Activated gamma-delta T cell treated with anti-CD3 and anti-CD28 coated beads, Interleukin-2, amount 50 U/mL, for 16 hours (primary cell): ENCODE measurements around the gene SCAF11.
"Not testable (repeated sequence)": the region's sequence is repeated elsewhere in the genome, so short reads cannot be mapped to it uniquely, and the experiment has no call there.

Source experiments
- DNase-seq: peaks from one replicate; pipeline ENCODE4 v3.0.0-alpha.2; 2020; ENCODE audit warnings: low read depth

SCAF11 gene, protein sequence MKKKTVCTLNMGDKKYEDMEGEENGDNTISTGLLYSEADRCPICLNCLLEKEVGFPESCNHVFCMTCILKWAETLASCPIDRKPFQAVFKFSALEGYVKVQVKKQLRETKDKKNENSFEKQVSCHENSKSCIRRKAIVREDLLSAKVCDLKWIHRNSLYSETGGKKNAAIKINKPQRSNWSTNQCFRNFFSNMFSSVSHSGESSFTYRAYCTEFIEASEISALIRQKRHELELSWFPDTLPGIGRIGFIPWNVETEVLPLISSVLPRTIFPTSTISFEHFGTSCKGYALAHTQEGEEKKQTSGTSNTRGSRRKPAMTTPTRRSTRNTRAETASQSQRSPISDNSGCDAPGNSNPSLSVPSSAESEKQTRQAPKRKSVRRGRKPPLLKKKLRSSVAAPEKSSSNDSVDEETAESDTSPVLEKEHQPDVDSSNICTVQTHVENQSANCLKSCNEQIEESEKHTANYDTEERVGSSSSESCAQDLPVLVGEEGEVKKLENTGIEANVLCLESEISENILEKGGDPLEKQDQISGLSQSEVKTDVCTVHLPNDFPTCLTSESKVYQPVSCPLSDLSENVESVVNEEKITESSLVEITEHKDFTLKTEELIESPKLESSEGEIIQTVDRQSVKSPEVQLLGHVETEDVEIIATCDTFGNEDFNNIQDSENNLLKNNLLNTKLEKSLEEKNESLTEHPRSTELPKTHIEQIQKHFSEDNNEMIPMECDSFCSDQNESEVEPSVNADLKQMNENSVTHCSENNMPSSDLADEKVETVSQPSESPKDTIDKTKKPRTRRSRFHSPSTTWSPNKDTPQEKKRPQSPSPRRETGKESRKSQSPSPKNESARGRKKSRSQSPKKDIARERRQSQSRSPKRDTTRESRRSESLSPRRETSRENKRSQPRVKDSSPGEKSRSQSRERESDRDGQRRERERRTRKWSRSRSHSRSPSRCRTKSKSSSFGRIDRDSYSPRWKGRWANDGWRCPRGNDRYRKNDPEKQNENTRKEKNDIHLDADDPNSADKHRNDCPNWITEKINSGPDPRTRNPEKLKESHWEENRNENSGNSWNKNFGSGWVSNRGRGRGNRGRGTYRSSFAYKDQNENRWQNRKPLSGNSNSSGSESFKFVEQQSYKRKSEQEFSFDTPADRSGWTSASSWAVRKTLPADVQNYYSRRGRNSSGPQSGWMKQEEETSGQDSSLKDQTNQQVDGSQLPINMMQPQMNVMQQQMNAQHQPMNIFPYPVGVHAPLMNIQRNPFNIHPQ (N-terminal part only)

DNA sequence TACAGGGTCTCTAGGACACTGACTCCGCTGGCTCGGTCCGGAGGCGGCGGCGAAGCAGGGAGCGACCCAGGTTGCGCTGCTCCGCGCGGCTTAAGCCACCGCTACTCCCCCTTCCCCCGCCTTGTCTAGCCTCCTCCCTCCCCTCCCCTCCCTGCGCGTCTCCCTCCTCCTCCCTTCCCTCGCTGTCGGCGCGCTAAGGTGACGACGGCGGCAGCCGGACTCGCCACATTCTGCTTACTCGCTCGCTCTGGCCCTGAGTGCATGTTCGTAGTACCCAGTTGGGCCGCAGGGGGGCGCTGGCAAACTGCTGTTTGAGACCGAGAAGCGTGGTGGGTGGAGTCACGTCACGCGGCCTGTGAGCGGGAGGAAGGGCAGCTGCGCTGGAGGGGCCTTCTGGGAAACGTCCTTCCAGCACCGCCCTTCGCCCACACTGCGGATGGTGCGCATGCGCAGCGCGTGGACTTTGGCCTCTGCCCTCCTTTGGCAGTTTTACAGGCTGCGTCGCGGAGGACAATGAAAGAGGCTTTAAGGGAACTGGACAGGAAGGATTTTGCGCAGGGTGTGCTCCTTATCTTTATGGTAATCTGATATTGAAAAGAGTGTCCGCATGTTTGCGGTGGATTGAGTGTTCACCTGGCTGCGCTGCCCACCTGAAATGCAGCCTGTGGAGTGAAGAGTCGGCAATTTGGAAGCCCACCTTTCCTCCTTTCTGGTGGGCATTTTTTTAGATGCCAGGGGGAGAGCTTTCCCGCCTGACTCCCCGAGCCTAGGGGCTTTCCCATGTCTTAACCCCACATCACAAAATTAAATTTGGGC, at the start of gene SCAF11:
SCAF11 (minus strand) TSS at position 107 of the 816 bp plus-strand sequence. CDS start 26,407 bp downstream, outside the sequence.
- DNase-seq, result peak; percentile 100

DNA sequence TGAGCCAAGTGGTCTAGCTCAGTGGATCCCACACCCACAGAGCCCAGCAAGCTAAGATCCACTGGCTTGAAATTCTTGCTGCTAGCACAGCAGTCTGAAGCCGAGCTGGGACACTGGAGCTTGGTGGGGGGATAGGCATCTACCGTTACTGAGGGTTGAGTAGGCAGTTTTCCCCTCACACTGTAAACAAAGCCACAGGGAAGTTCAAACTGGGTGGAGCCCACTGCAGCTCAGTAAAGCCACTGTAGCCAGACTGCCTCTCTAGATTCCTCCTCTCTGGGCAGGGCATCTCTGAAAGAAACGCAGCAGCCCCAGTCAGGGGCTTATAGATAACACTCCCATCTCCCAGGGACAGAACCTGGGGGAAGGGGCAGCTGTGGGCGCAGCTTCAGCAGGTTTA, 46.7 kb upstream of the SCAF11 start:
- not testable (repeated sequence) for DNase-seq

DNA sequence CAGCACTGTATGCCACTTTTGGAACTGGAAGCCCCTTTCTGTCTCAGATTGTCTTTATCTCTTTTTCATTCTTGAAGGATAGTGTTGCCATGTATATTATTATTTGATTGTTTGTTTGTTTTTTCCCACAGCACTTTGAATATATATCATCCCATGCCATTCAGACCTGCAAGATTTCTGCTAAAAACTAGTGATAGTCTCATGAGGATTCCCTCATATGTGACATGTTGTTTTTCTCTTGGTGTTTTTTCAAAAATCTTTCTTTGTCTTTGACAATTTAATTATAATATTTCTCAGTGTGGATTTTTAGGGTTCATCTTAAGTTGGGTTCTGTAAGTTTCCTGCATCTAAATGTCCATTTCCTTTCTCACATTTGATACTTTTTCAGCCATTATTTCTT, 36.8 kb upstream of the SCAF11 start:
- DNase-seq, result no peak

DNA sequence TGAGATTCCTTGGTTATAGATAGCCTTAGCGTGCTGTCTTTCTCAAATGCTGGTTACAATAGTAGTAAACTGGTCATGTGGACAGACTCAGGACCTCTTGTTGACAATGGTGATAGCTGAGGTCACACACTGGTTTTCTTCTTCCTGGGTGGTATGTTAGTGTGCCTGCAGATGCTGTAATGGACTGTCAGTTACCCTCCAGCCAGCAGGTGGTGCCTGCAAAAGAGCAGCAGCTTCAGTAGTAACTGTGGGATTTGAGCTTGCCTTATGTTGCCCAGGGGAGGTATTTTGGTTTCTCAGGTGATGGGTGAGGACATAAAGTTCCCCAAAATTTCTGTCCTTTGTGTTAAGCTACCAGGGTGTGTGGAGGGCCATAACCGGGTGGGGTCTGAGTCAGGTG, 33.7 kb upstream of the SCAF11 start:
- DNase-seq, result no peak

DNA sequence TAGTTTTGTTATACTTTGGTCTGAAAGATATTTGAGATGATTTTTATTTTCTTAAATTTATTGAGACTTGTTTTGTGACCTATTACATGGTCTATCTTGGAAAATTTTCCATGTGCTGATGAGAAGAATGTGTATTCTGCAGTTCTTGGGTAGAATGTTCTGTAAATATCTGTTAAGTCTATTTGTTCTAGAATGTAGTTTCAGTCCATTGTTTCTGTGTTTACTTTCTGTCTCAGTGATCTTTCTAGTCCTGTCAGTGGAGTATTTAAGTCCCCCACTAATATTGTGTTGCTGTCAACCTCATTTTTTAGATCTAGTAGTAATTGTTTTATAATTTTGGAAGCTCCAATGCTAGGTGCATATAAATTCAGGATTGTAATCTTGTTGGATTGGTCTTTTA, 30.4 kb upstream of the SCAF11 start:
- DNase-seq, result no peak

DNA sequence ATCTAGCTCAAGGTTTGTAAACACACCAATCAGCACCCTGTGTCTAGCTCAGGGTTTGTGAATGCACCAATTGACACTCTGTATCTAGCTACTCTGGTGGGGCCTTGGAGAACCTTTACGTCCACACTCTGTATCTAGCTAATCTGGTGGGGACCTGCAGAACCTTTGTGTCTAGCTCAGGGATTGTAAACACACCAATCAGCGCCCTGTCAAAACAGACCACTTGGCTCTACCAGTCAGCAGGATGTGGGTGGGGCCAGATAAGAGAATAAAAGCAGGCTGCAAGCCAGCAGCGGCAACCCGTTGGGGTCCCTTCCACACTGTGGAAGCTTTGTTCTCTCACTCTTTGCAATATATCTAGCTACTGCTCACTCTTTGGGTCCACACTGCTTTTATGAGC, 28.3 kb upstream of the SCAF11 start:
- not testable (repeated sequence) for DNase-seq

DNA sequence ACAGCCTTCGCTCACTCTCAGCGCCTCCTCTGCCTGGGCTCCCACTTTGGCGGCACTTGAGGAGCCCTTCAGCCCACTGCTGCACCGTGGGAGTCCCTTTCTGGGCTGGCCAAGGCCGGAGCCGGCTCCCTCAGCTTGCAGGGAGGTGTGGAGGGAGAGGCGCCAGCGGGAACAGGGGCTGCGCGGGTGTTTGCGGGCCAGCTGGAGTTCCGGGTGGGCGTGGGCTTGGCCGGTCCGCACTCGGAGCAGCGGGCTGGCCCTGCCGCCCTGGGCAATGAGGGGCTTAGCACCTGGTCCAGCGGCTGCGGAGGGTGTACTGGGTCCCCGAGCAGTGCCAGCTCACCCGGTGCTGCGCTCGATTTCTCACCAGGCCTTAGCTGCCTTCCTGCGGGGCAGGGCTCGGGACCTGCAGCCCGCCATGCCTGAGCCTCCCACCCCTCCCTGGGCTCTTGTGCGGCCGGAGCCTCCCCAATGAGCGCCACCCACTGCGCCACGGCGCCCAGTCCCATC, 27.5 kb upstream of the SCAF11 start:
- DNase-seq, result not testable (repeated sequence)

DNA sequence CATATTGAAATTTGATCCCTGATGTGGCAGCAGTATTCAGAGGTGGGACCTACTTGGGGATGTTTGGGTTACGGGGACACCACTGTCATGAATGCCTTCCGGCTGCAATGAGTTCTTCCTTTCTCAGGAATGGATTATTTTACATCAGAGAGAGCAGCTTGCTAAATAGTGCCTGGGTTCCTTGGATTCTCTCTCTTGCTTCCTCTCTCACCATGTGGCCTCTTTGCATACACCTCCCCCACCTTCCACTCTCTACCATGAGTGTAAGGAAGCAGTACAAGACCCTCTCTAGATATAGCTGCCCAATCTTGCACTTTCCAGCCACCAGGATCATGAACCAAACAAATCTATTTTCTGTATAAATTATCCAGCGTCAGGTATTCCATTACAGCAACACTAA, 15.4 kb upstream of the SCAF11 start:
- DNase-seq, result no peak

DNA sequence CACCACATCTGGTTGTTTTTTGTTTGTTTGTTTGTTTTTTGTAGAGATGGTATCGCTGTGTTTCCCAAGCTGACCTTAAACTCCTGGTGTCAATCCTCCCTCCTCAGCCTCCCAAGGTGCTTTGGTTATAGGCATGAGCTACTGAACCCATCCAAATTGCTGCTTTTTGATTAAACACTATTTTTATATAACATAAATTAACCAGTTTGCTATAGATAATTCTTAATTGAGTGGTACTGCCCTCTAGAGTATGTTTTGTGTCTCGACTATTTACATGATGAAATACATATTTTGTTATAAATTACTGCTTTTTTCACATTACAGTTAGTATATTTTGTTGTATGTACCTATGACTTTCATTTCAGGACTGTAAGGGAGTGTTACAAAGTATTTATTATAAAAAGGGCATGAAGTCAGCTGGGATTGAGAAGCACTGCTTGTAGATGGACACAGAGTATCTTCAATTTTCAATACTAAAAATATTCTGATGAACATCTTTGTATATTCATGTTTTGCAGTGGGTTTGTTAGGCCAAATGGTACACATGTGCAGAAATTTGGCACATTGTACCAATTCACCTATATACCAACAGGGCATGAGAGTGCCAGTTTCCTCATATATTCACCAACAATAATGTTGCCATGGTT, 14.9 kb upstream of the SCAF11 start:
- no peak for DNase-seq

DNA sequence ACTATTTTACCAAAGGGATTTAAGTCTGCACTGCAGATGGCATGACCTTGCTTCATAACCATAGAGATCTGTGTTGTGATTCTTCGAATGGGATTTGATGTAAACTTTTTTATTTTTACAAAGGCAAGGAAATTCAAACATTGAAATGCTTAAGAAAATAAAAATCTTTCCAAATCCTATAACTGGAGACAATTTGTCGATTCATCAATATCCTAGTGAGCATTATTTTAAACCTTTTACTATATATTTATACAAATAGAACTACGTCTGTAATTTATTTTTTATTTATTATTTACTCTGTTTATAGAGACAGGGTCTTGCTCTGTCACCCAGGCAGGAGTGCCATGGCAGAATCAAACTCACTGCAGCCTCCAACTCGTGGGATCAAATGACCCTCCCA, 14.3 kb upstream of the SCAF11 start:
- no peak for DNase-seq

DNA sequence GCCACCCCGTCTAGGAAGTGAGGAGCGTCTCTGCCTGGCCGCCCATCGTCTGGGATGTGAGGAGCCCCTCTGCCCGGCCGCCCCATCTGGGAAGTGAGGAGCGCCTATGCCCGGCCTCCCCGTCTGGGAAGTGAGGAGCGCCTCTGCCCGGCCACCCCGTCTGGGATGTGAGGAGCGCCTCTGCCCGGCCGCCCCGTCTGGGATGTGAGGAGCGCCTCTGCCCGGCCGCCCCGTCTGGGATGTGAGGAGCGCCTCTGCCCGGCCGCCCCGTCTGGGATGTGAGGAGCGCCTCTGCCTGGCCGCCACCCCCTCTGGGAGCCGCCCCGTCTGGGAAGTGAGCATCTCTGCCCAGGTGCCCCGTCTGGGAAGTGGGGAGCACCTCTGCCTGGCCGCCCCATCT, 9.7 kb upstream of the SCAF11 start:
- not testable (repeated sequence) for DNase-seq

DNA sequence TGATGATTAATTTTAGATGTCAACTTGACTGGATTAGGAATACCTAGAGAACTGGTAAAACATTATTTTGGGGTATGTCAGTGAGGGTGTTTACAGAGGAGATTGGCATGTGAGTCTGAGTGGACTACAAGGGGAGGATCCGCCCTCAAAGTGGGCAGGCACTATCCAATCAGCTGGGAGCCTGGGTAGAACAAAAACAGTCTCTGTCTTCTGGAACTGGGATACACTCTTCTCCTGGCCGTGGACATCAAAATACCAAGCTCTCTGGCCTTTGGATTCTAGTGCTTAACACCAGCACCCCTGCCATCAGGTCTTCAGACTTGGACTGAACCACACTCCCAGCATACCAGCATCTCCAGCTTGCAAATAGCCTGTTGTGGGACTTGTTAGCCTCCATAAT, 4.4 kb upstream of the SCAF11 start:
- no peak for DNase-seq

DNA sequence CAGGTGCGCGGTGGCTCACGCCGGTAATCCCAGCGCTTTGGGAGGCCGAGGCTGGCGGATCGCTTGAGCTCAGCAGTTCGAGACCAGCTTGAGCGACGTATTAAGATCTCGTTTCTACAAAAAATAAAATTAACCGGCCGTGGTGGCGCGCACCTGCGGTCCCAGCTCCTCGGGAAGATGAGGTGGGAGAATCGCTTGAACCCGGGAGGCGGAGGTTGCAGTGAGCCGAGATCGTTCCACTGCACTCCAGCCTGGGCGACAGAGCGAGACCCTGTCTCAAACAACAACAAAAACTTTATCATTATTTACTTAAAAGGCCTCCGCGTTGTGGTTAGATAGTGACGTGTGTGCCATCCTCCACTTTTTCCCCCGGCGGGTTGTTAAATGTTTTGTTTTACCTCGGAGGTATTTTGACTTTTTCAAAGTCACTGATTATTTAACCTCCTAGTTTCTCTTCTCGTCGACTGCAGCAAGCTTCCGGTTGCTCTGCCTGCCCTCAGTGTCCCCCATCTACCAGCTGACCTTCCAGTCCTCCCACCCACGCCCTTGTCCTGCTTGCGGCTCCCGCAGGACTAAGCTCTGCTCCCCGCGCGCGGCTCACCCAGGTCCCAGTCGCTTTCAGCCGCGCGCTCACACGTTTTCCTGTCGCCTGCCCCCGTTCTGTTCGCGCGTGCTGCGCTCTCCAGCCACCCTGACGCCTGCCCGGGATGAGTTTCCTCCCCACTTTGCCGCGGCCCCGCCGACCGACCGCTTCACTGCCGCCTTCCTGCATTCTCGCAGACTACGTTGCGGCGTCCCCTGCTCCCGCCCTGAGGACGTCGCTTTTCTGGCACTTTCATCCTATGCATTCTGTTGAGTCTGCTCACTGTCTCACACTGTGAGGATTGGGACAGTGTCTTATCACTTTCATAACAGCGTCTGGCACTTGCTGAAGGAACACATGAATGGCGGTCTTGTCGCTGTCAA, 1.2 kb upstream of the SCAF11 start:
- peak; percentile 48 for DNase-seq

DNA sequence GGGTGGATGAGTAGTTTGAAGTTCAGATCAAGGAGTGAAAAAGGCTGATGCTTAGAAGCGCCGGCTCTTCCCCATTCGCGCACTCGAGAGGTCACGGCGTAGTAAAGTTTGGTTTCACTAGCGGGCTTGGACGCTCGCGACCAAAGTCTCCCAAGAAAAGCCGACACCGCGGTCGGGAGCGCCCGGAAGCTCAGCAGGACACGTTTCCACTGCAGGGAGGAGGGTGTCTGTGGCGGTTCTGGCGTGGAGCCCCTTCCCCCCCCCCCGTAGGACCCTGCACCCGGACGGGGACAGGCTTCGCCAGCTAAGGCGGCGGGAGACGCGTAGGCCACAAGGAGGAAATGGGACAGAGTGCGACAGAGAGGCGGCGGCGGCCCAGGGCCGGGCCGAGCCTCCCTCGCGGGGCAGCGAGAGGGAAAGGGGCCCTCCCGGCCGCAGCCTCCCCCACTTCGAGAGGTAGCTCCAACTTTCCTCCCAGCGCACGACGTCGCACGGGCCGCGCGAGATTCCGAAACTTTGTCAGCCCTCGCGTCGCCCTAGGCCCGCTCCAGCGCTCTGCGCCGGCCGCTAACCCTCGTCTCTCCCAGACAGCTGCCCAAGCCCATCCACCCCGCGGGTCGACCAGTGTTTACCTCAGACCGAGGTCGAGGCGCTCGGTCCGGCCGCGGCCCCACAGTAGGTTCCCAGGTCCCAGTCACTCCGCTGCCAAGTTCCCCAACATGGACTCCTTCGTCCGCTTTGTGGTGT, 480 bp downstream of the SCAF11 start:
- DNase-seq, result peak; percentile 32

DNA sequence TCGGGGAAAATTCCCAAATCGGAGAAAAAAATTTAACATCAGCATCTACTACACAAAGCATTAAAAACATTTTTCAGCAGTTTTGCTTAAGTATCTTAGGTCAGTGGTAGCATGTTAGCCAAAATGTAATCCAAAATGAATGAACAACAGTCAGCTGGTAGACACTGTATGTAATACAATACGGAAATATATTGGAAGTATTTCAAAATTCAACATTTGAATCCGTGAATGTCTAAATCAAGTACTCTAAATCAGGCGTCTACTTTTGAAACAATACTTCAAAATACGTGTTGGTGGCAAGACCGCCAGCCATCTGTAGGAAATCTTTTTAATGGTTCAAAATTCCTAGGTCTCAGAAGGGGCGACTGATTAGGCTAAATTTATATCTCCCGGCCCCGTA, 1.1 kb downstream of the SCAF11 start:
- no peak for DNase-seq

DNA sequence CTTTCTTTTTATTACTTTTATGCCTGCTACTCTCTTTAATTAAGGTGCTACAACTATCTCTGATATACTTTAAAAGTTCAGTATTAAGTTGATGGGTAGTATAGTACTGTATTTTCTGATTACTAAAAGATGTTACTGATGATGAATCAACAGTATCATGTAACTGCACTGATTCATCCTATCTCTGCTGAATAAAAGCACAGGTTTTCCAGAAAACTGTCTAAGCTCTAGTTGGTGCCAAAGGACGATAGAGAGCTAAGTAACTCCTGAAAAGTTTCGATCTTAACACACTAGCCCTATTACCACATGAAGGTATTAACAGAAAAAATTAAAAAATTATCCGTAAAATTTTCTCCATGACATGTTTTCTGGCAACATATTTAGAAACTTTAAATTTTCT, 2.1 kb downstream of the SCAF11 start:
- DNase-seq, result no peak

DNA sequence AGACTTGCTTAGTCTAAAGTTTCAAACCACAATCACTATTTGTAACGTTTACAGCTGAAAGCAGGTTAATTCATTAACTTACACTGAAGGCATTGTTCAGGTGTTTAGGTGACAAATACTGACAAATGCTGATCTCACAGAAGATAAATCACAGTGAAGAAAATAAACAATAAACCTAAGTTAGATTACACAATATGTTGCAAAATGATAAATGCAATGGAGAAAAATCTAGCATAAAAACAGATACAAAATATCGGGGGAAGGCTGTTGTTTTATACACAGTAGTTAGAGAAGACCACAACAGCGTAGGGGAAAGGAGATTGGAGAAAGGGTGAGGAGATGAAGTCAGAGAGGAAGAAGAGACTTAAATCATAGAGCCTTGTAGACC, 3.0 kb downstream of the SCAF11 start:
- DNase-seq, result no peak

DNA sequence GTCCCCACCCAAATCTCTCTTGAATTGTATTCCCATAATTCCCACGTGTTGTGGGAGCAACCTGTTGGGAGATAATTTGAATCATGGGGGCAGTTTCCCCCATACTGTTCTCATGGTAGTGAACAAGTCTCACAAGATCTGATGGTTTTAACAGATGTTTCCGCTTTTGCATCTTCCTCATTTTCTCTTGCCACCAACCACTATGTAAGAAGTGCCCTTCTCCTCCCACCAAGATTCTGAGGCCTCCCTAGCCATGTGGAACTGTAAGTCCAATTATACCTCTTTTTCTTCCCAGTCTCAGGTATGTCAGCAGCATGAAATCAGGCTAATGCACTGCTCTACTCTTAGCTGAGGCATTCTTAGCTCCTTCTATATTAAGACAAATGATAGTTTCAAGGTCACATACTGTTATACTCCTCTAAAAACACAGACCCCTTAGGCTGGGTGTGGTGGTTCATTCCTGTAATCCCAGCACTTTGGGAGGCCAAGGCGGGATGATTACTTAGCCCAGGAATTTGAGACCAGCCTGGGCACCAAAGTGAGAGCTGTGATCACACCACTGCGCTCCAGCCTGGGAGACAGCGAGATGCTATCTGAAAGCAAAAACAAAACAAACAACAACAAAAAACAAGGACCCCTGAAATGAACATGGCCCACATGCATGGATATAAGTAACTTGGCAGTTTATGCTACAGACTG, 3.6 kb downstream of the SCAF11 start:
- no peak for DNase-seq
